ENCODE measurements around the gene TRMT10C. TPM values are rescaled to one million over a fixed set of nuclear protein-coding genes. Genes with fewer than 3 reads are reported as not detected.

TRMT10C gene
- total and polyA plus RNA-seq, 9 of the 15 experiments (the other 6 are each of a cell fraction or from before 2014, with no cell fraction given) = 48.6 to 106 (median 63.9) TPM

DNA sequence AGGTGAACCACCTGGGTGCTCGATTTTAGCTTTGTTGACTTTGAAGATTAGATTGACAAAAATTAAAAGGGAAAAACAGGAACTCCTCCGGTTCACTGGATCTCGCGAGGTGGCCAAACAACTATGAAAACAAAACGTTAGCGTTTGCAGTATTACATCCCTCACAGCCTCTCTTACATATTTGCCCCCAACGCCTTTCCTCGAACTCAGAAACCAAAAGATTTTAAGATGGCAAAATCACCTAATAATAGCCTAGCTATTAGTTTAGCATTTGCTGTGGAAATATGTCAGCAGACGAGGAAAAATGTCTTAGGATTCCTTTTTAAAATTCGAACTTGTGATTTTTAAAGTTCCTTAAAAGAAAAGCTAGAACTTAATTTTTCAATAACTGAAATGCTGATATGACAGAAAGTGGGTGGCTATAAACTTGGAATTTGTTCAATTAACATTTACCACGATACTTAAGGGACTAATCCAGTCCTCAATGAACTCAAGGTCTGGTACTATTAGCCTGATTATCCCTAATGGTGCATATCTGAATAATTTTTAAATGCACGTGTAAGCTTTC lies 48.2 kb upstream of the TRMT10C start:
- Histone ChIP-seq H3K4me1 (replicated peaks in 1 of 2; ENCODE audit: control insufficient read depth in 2 of 2, insufficient read depth in 2 of 2, low read length in 2 of 2) (peaks cover 3 to 24% of the 10 kb centered on the region in 2 experiments; a peak in 3 of 5 replicates), H3K27me3 (ENCODE audit: control insufficient read depth in 2 of 2, insufficient read depth in 2 of 2, low read length in 2 of 2) (no peaks in the 10 kb centered on the region), H3K9me1 (ENCODE audit: control insufficient read depth, insufficient read depth, low read length) (no peaks in the 10 kb centered on the region), H4K20me1 (replicated peaks; ENCODE audit: control insufficient read depth, insufficient read depth, low read length) (no peaks in the 10 kb centered on the region), H3K4me3 (peak overlapping the region; percentile 76), H3K27ac (ENCODE audit: extremely low read depth, low read depth, low read length) (peak overlapping the region; percentile 87), H3K4me2 (ENCODE audit: insufficient read depth, low read length) (peak overlapping the region; percentile 96), H3K9ac (ENCODE audit: insufficient read depth in 1 of 2, low read depth in 2 of 2, low read length in 2 of 2) (peak overlapping the region; percentile 75 to 91; a peak in 3 of 4 replicates), H3K9me3 (replicated peaks; ENCODE audit: control insufficient read depth, insufficient read depth, low read depth, low read length) (no peaks in the 10 kb centered on the region), H3K79me2 (ENCODE audit: control insufficient read depth, insufficient read depth, low read length) (peaks cover 43% of the 10 kb centered on the region), H2AFZ (ENCODE audit: low read depth, low read length) (peak overlapping the region; percentile 75), H3K36me3 (ENCODE audit: control insufficient read depth, insufficient read depth, low read length) (no peaks in the 10 kb centered on the region)
- ChIA-PET CTCF (ENCODE audit: low intra/inter-chr PET ratio) (no interaction called here), POLR2A (interaction anchor here (0.5 to 1.2 kb wide), 3 partner anchors 11 to 171 kb away, joined by 3 read pairs; no protein-coding TSS in a partner anchor)
- in situ Hi-C loops (cut with MboI) = no loop called here
- FAIRE-seq (no peak), DNase-seq (ENCODE audit: extremely low read depth in 1 of 4, low spot score in 3 of 4) (no peak), ATAC-seq (peak; percentile 48)
- 7% methylated on average over 12 of the region's 12 CpGs for WGBS (ENCODE audit: insufficient coverage, low coverage, missing lambda C conversion rate)
- BruUV-seq (replicated peaks) = TSS peak; percentile 97
- intact Hi-C loops (cut with micrococcal nuclease) = loop anchor here (2.0 to 10.0 kb wide), 4 partner anchors 17 to 189 kb away; partner anchors contain the start of genes IMPG2 and ZBTB11
- TF ChIP-seq, protein P1, sequence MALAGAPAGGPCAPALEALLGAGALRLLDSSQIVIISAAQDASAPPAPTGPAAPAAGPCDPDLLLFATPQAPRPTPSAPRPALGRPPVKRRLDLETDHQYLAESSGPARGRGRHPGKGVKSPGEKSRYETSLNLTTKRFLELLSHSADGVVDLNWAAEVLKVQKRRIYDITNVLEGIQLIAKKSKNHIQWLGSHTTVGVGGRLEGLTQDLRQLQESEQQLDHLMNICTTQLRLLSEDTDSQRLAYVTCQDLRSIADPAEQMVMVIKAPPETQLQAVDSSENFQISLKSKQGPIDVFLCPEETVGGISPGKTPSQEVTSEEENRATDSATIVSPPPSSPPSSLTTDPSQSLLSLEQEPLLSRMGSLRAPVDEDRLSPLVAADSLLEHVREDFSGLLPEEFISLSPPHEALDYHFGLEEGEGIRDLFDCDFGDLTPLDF (CRISPR knock-in tag; IDR thresholded peaks at IDR 0.05) = no peak
- TF ChIP-seq SPI1 (IDR thresholded peaks at IDR 0.05; ENCODE audit: borderline replicate concordance, low read depth, low read length) (peak; percentile 84), STAT5B (CRISPR knock-in tag; IDR thresholded peaks at IDR 0.05) (no peak), MAFF (IDR thresholded peaks at IDR 0.05; ENCODE audit: low read length) (peak; percentile 80), YBX1 (IDR thresholded peaks at IDR 0.05) (no peak), PHTF2 (CRISPR knock-in tag; IDR thresholded peaks at IDR 0.05) (no peak)
- TF ChIP-seq, protein P2, sequence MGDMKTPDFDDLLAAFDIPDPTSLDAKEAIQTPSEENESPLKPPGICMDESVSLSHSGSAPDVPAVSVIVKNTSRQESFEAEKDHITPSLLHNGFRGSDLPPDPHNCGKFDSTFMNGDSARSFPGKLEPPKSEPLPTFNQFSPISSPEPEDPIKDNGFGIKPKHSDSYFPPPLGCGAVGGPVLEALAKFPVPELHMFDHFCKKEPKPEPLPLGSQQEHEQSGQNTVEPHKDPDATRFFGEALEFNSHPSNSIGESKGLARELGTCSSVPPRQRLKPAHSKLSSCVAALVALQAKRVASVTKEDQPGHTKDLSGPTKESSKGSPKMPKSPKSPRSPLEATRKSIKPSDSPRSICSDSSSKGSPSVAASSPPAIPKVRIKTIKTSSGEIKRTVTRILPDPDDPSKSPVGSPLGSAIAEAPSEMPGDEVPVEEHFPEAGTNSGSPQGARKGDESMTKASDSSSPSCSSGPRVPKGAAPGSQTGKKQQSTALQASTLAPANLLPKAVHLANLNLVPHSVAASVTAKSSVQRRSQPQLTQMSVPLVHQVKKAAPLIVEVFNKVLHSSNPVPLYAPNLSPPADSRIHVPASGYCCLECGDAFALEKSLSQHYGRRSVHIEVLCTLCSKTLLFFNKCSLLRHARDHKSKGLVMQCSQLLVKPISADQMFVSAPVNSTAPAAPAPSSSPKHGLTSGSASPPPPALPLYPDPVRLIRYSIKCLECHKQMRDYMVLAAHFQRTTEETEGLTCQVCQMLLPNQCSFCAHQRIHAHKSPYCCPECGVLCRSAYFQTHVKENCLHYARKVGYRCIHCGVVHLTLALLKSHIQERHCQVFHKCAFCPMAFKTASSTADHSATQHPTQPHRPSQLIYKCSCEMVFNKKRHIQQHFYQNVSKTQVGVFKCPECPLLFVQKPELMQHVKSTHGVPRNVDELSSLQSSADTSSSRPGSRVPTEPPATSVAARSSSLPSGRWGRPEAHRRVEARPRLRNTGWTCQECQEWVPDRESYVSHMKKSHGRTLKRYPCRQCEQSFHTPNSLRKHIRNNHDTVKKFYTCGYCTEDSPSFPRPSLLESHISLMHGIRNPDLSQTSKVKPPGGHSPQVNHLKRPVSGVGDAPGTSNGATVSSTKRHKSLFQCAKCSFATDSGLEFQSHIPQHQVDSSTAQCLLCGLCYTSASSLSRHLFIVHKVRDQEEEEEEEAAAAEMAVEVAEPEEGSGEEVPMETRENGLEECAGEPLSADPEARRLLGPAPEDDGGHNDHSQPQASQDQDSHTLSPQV (IDR thresholded peaks at IDR 0.05) = 0 out of 2 replicates have a peak, but pooled peaks have one; percentile 51
- TF ChIP-seq, protein P3, sequence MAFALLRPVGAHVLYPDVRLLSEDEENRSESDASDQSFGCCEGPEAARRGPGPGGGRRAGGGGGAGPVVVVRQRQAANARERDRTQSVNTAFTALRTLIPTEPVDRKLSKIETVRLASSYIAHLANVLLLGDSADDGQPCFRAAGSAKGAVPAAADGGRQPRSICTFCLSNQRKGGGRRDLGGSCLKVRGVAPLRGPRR (CRISPR knock-in tag; IDR thresholded peaks at IDR 0.05) = no peak
- TF ChIP-seq, protein P4, sequence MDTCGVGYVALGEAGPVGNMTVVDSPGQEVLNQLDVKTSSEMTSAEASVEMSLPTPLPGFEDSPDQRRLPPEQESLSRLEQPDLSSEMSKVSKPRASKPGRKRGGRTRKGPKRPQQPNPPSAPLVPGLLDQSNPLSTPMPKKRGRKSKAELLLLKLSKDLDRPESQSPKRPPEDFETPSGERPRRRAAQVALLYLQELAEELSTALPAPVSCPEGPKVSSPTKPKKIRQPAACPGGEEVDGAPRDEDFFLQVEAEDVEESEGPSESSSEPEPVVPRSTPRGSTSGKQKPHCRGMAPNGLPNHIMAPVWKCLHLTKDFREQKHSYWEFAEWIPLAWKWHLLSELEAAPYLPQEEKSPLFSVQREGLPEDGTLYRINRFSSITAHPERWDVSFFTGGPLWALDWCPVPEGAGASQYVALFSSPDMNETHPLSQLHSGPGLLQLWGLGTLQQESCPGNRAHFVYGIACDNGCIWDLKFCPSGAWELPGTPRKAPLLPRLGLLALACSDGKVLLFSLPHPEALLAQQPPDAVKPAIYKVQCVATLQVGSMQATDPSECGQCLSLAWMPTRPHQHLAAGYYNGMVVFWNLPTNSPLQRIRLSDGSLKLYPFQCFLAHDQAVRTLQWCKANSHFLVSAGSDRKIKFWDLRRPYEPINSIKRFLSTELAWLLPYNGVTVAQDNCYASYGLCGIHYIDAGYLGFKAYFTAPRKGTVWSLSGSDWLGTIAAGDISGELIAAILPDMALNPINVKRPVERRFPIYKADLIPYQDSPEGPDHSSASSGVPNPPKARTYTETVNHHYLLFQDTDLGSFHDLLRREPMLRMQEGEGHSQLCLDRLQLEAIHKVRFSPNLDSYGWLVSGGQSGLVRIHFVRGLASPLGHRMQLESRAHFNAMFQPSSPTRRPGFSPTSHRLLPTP (IDR thresholded peaks at IDR 0.05; ENCODE audit: borderline replicate concordance, extremely low read depth, insufficient read length) = no peak
